ENCODE results near the gene UBE2H. TPM values are rescaled to one million over a fixed set of nuclear protein-coding genes. Genes with fewer than 3 reads are reported as not detected.

Gene UBE2H
- total and polyA plus RNA-seq, 2 of the 4 experiments (the other 2 are of a cell fraction), result 34.6 to 49.4 TPM

DNA sequence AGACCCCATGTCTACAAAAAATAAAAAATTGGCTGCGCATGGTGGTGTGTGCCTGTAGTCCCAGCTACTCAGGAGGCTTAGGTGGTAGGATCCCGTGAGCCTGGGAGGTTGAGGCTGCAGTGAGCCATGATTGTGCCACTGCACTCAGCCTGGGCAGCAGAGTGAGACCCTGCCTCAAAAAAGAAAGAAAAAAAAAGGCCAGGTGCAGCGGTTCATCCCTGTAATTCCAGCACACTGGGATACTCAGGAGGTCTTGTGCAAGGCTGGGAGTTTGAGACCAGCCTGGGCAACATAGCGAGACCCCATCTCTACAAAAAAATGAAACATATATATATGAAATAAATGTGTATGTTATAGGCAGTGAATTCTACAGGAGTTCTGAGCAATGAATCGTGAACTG, 44.5 kb upstream of the UBE2H start:
- TF ChIP-seq RFX5 (IDR thresholded peaks at IDR 0.05; ENCODE audit: low read depth, low read length) (no peak), CEBPB (IDR thresholded peaks at IDR 0.05; ENCODE audit: low read depth, low read length) (no peak), MAFK (IDR thresholded peaks at IDR 0.05; ENCODE audit: low read depth, low read length) (no peak), MXI1 (IDR thresholded peaks at IDR 0.05; ENCODE audit: borderline replicate concordance, low read depth, low read length) (no peak), FOS (IDR thresholded peaks at IDR 0.05; ENCODE audit: low read depth, low read length) (no peak), SMC3 (IDR thresholded peaks at IDR 0.05; ENCODE audit: low read depth, low read length) (no peak), MAZ (IDR thresholded peaks at IDR 0.05; ENCODE audit: borderline replicate concordance, low read depth, low read length) (no peak), CHD1 (IDR thresholded peaks at IDR 0.05; ENCODE audit: low read depth, low read length) (no peak), NFE2L2 (IDR thresholded peaks at IDR 0.05; ENCODE audit: low read depth, low read length) (no peak), RAD21 (IDR thresholded peaks at IDR 0.05; ENCODE audit: low read length) (no peak)
- TF ChIP-seq, protein P1, sequence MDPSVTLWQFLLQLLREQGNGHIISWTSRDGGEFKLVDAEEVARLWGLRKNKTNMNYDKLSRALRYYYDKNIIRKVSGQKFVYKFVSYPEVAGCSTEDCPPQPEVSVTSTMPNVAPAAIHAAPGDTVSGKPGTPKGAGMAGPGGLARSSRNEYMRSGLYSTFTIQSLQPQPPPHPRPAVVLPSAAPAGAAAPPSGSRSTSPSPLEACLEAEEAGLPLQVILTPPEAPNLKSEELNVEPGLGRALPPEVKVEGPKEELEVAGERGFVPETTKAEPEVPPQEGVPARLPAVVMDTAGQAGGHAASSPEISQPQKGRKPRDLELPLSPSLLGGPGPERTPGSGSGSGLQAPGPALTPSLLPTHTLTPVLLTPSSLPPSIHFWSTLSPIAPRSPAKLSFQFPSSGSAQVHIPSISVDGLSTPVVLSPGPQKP (IDR thresholded peaks at IDR 0.05; ENCODE audit: borderline replicate concordance, low read depth, low read length), result no peak
- TF ChIP-seq, protein P2, sequence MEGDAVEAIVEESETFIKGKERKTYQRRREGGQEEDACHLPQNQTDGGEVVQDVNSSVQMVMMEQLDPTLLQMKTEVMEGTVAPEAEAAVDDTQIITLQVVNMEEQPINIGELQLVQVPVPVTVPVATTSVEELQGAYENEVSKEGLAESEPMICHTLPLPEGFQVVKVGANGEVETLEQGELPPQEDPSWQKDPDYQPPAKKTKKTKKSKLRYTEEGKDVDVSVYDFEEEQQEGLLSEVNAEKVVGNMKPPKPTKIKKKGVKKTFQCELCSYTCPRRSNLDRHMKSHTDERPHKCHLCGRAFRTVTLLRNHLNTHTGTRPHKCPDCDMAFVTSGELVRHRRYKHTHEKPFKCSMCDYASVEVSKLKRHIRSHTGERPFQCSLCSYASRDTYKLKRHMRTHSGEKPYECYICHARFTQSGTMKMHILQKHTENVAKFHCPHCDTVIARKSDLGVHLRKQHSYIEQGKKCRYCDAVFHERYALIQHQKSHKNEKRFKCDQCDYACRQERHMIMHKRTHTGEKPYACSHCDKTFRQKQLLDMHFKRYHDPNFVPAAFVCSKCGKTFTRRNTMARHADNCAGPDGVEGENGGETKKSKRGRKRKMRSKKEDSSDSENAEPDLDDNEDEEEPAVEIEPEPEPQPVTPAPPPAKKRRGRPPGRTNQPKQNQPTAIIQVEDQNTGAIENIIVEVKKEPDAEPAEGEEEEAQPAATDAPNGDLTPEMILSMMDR (conservative IDR thresholded peaks at IDR 0.05; ENCODE audit: low read depth, low read length), result no peak
- TF ChIP-seq, protein P3, sequence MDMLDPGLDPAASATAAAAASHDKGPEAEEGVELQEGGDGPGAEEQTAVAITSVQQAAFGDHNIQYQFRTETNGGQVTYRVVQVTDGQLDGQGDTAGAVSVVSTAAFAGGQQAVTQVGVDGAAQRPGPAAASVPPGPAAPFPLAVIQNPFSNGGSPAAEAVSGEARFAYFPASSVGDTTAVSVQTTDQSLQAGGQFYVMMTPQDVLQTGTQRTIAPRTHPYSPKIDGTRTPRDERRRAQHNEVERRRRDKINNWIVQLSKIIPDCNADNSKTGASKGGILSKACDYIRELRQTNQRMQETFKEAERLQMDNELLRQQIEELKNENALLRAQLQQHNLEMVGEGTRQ (IDR thresholded peaks at IDR 0.05; ENCODE audit: low read depth, low read length), result no peak
- Histone ChIP-seq H4K91ac (ENCODE audit: insufficient read depth, low read depth, low read length) (no peak overlapping the region), H2AK9ac (replicated peaks; ENCODE audit: low read depth, low read length, poor library complexity) (no peak overlapping the region), H3K9me3 (ENCODE audit: control insufficient read depth, insufficient read depth, low read length) (no peaks in the 10 kb centered on the region), H3K27me3 (ENCODE audit: control insufficient read depth, insufficient read depth, low read length) (no peaks in the 10 kb centered on the region), H2BK120ac (ENCODE audit: low read depth, low read length) (no peak overlapping the region), H3K4ac (ENCODE audit: low read depth, low read length) (no peak overlapping the region), H2AK5ac (ENCODE audit: low read depth, low read length) (no peak overlapping the region), H3K9ac (ENCODE audit: low read depth, low read length) (no peak overlapping the region), H4K20me1 (ENCODE audit: insufficient read depth, low read length) (no peaks in the 10 kb centered on the region), H3K56ac (ENCODE audit: extremely low read depth, insufficient read depth, low read length) (no peak overlapping the region), H3K9me1 (ENCODE audit: insufficient read depth, low read length) (no peaks in the 10 kb centered on the region), H3K23ac (ENCODE audit: low read depth, low read length) (no peak overlapping the region), H3K4me2 (ENCODE audit: low read depth, low read length) (no peak overlapping the region), H2BK20ac (ENCODE audit: low read depth, low read length) (no peak overlapping the region), H3K79me1 (ENCODE audit: low read depth in 1 of 2, low read length in 2 of 2) (no peaks in the 10 kb centered on the region), H3K18ac (ENCODE audit: low read depth, low read length) (no peak overlapping the region), H4K8ac (ENCODE audit: low read depth in 2 of 2, low read length in 2 of 2) (no peak overlapping the region), H2BK5ac (ENCODE audit: low read depth, low read length, poor library complexity, severe bottlenecking) (no peak overlapping the region), H2BK15ac (ENCODE audit: low read depth, low read length) (no peak overlapping the region), H4K5ac (ENCODE audit: low read depth, low read length) (no peak overlapping the region), H2AFZ (replicated peaks; ENCODE audit: low read length, poor library complexity) (no peak overlapping the region), H3K36me3 (ENCODE audit: control insufficient read depth, insufficient read depth, low read length) (no peaks in the 10 kb centered on the region), H3K14ac (replicated peaks; ENCODE audit: low read depth, low read length) (no peak overlapping the region), H3K4me1 (ENCODE audit: control insufficient read depth, insufficient read depth, low read length) (no peaks in the 10 kb centered on the region), H3K27ac (ENCODE audit: insufficient read depth, low read length) (no peak overlapping the region), H3K4me3 (ENCODE audit: insufficient read depth, low read depth, low read length) (no peak overlapping the region)
- in situ Hi-C loops (cut with MboI; ENCODE audit: low sequenced_read_pairs), result no loop called here
- no TSS peak for BruUV-seq (replicated peaks)
- no peak for ATAC-seq (ENCODE audit: low read depth)
- POLR2A ChIA-PET (ENCODE audit: unreplicated experiment), result no interaction called here
- no peak for DNase-seq
- dilution Hi-C loops (cut with HindIII; ENCODE audit: low sequenced_read_pairs, unreplicated experiment), result no loop called here
- WGBS, 2 experiments (ENCODE audit: extremely low coverage in 2 of 2, insufficient read length in 1 of 2), result 78% methylated on average over 3 of the region's 5 CpGs; no CpG with 5 or more reads in 1 of the 2 experiments
- CTCF ChIA-PET, result no interaction called here
- intact Hi-C loops (cut with micrococcal nuclease), result no loop called here

All from IMR-90 (cell line).